Measurements from ENCODE around the gene GPRC5B.

GRCh38 chr16:19815418-19815817, 69.2 kb downstream of the GPRC5B start:
- no peak for TF ChIP-seq CTCF (IDR thresholded peaks at IDR 0.05)
- no peak for TF ChIP-seq POLR2A (IDR thresholded peaks at IDR 0.05)

All from uterus (tissue), 2 donors.